ENCODE measurements around the gene SLC22A2. TPM values are rescaled to one million over a fixed set of nuclear protein-coding genes. Genes with fewer than 3 reads are reported as not detected.

The SLC22A2 gene
- total and polyA plus RNA-seq, 2 experiments from 2014 or later, result 0.94 to 1.1 TPM

DNA sequence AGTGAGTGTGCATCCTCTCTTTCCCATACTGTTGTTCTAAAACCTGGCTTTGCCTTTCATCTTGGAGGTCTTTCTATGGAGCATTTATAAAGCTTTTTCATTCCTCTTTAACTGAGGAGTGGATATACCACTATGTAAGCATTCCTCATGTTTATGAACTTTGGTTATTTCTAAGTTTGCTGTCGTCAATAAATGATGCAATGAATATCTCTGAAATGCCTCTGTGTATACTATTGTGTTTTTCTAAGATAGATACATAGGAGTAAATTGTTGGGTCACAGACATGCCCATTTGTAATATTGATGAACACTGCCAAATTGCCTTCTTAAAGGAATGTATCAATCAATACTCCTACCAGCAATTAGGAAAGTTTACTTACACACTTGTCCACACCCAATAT, 53.9 kb downstream of the SLC22A2 start:
- Histone ChIP-seq H3K36me3 (ENCODE audit: insufficient read depth) (peaks cover 12% of the 10 kb centered on the region), H3K9me2 (ENCODE audit: insufficient read depth) (peaks cover 6% of the 10 kb centered on the region; the same call in 1 of the 2 replicates), H4K20me1 (replicated peaks; ENCODE audit: insufficient read depth) (no peaks in the 10 kb centered on the region), H3K4me1 (ENCODE audit: insufficient read depth) (no peaks in the 10 kb centered on the region), H3F3A (replicated peaks; ENCODE audit: low read depth) (no peaks in the 10 kb centered on the region), H3K79me2 (replicated peaks; ENCODE audit: insufficient read depth) (no peaks in the 10 kb centered on the region), H3K27me3 (ENCODE audit: insufficient read depth) (no peaks in the 10 kb centered on the region), H3K4me2 (no peak overlapping the region), H3K4me3 (no peak overlapping the region), H2AFZ (no peak overlapping the region), H3K27ac (ENCODE audit: low read depth) (no peak overlapping the region)
- no peak for DNase-seq (ENCODE audit: low spot score)
- no peak overlapping the region for H3K4me3 Mint-ChIP-seq
- H3K27me3 Mint-ChIP-seq (ENCODE audit: insufficient read depth, low read depth, poor library complexity), result no peaks in the 10 kb centered on the region
- ATAC-seq, result no peak
- no peak for TF ChIP-seq ETS1 (IDR thresholded peaks at IDR 0.05)
- no peak for TF ChIP-seq EZH2phosphoT487 (IDR thresholded peaks at IDR 0.05; ENCODE audit: unreplicated experiment)
- TF ChIP-seq CREB1 (CRISPR knock-in tag; IDR thresholded peaks at IDR 0.05; ENCODE audit: low read depth), result no peak
- TF ChIP-seq, protein P1, sequence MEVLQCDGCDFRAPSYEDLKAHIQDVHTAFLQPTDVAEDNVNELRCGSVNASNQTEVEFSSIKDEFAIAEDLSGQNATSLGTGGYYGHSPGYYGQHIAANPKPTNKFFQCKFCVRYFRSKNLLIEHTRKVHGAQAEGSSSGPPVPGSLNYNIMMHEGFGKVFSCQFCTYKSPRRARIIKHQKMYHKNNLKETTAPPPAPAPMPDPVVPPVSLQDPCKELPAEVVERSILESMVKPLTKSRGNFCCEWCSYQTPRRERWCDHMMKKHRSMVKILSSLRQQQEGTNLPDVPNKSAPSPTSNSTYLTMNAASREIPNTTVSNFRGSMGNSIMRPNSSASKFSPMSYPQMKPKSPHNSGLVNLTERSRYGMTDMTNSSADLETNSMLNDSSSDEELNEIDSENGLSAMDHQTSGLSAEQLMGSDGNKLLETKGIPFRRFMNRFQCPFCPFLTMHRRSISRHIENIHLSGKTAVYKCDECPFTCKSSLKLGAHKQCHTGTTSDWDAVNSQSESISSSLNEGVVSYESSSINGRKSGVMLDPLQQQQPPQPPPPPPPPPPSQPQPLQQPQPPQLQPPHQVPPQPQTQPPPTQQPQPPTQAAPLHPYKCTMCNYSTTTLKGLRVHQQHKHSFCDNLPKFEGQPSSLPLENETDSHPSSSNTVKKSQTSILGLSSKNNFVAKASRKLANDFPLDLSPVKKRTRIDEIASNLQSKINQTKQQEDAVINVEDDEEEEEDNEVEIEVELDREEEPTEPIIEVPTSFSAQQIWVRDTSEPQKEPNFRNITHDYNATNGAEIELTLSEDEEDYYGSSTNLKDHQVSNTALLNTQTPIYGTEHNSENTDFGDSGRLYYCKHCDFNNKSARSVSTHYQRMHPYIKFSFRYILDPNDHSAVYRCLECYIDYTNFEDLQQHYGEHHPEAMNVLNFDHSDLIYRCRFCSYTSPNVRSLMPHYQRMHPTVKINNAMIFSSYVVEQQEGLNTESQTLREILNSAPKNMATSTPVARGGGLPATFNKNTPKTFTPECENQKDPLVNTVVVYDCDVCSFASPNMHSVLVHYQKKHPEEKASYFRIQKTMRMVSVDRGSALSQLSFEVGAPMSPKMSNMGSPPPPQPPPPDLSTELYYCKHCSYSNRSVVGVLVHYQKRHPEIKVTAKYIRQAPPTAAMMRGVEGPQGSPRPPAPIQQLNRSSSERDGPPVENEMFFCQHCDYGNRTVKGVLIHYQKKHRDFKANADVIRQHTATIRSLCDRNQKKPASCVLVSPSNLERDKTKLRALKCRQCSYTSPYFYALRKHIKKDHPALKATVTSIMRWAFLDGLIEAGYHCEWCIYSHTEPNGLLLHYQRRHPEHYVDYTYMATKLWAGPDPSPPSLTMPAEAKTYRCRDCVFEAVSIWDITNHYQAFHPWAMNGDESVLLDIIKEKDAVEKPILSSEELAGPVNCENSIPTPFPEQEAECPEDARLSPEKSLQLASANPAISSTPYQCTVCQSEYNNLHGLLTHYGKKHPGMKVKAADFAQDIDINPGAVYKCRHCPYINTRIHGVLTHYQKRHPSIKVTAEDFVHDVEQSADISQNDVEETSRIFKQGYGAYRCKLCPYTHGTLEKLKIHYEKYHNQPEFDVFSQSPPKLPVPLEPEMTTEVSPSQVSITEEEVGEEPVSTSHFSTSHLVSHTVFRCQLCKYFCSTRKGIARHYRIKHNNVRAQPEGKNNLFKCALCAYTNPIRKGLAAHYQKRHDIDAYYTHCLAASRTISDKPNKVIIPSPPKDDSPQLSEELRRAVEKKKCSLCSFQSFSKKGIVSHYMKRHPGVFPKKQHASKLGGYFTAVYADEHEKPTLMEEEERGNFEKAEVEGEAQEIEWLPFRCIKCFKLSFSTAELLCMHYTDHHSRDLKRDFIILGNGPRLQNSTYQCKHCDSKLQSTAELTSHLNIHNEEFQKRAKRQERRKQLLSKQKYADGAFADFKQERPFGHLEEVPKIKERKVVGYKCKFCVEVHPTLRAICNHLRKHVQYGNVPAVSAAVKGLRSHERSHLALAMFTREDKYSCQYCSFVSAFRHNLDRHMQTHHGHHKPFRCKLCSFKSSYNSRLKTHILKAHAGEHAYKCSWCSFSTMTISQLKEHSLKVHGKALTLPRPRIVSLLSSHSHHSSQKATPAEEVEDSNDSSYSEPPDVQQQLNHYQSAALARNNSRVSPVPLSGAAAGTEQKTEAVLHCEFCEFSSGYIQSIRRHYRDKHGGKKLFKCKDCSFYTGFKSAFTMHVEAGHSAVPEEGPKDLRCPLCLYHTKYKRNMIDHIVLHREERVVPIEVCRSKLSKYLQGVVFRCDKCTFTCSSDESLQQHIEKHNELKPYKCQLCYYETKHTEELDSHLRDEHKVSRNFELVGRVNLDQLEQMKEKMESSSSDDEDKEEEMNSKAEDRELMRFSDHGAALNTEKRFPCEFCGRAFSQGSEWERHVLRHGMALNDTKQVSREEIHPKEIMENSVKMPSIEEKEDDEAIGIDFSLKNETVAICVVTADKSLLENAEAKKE (CRISPR knock-in tag; IDR thresholded peaks at IDR 0.05), result no peak
- TF ChIP-seq POLR2AphosphoS5 (IDR thresholded peaks at IDR 0.05; ENCODE audit: low read depth), result no peak
- TF ChIP-seq REST (IDR thresholded peaks at IDR 0.05; ENCODE audit: unreplicated experiment), result no peak
- no peak for TF ChIP-seq NANOG (IDR thresholded peaks at IDR 0.05; ENCODE audit: borderline replicate concordance)
- TF ChIP-seq ZNF331 (CRISPR knock-in tag; IDR thresholded peaks at IDR 0.05; ENCODE audit: low read depth), result no peak
- no peak for TF ChIP-seq EZH2 (IDR thresholded peaks at IDR 0.05; ENCODE audit: low read depth, unreplicated experiment)
- TF ChIP-seq ZNF114 (CRISPR knock-in tag; IDR thresholded peaks at IDR 0.05), result no peak
- TF ChIP-seq JUNB (IDR thresholded peaks at IDR 0.05; ENCODE audit: unreplicated experiment), result no peak
- TF ChIP-seq, protein P2, sequence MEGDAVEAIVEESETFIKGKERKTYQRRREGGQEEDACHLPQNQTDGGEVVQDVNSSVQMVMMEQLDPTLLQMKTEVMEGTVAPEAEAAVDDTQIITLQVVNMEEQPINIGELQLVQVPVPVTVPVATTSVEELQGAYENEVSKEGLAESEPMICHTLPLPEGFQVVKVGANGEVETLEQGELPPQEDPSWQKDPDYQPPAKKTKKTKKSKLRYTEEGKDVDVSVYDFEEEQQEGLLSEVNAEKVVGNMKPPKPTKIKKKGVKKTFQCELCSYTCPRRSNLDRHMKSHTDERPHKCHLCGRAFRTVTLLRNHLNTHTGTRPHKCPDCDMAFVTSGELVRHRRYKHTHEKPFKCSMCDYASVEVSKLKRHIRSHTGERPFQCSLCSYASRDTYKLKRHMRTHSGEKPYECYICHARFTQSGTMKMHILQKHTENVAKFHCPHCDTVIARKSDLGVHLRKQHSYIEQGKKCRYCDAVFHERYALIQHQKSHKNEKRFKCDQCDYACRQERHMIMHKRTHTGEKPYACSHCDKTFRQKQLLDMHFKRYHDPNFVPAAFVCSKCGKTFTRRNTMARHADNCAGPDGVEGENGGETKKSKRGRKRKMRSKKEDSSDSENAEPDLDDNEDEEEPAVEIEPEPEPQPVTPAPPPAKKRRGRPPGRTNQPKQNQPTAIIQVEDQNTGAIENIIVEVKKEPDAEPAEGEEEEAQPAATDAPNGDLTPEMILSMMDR (conservative IDR thresholded peaks at IDR 0.05; ENCODE audit: low read depth in 2 of 2), result no peak
- TF ChIP-seq STAT1 (IDR thresholded peaks at IDR 0.05; ENCODE audit: unreplicated experiment), result no peak
- H3K4me1 Mint-ChIP-seq, result no peaks in the 10 kb centered on the region
- peaks cover 29% of the 10 kb centered on the region for H3K9me3 Mint-ChIP-seq
- no peak overlapping the region for H3K27ac Mint-ChIP-seq
- H3K36me3 Mint-ChIP-seq (ENCODE audit: low read depth), result peaks cover 22% of the 10 kb centered on the region

Measured in GM23338 (cell line).